ENCODE data around the gene DEFB113. TPM values are rescaled to one million over a fixed set of nuclear protein-coding genes. Genes with fewer than 3 reads are reported as not detected.

DEFB113 gene
- polyA plus RNA-seq, 4 donors: not detected

DNA sequence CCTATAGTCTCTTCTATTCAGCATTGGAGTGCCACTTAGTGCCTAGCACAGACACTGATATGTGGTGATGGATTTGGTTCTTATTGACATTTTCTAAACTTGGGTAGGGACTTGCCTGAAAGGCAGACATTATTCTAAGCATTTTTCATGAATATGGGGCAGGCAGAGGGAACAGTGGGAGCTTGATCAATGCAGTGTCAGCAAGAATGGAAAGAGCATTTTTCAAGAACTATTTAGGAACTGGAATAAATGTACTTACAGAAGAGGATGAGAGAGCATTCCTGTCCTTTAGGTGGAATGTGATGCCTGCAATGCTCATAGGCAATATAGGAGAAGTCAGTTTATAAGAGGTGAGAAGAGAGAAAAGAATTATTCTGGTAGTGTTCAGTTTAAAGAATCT lies 31.6 kb downstream of the DEFB113 start:
- no peak for DNase-seq (ENCODE audit: low read depth in 4 of 4, low spot score in 3 of 4)

- DNase-seq (ENCODE audit: low read depth in 4 of 4, low spot score in 3 of 4): no peak
Measured at GRCh38 chr6:49937017-49937416, 32.4 kb downstream of the DEFB113 start.

- DNase-seq (ENCODE audit: low read depth in 4 of 4, low spot score in 3 of 4): no peak
Measured at GRCh38 chr6:49935387-49935786, 34.0 kb downstream of the DEFB113 start.

DNA sequence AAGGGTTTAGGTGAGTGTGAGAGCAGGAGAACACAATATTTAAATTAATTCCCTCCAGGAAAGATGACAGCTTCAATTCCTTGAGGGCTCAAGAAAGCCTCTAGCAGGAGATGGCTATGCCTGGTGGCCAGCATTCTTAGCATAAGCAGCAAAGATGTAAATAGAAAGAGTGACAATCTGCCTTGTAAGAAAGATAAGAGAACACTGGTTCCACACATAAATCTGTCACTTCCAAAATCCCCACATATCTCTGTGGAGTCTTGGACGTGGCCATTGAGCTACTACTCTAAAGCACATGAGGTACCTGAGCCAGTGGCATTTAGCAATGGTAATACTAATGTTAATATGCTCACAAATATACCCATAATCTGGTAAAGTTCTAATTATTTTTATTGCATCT lies 34.7 kb downstream of the DEFB113 start:
- DNase-seq (ENCODE audit: low read depth in 4 of 4, low spot score in 3 of 4): no peak

GRCh38 chr6:49933526-49933925 lies 35.9 kb downstream of the DEFB113 start:
- DNase-seq (ENCODE audit: low read depth in 4 of 4, low spot score in 3 of 4): no peak

DNA sequence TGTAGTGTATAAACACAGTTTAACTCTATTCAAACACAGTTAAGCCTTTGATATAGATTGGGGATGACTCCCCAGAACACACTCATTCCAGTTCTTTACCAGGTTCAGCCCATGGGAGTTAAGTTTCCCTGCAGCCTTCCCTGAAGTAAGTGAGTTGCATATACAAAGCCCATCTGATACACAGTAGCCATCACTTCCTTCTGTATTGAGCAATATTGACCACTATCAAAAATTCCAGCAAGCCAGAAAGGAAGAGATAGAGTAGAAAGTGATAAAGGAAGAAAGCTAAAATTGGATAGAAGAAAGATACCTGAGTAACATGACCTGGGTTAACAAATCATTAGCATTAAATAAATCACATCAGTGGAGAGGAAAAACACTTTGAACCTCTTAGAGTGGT lies 40.1 kb downstream of the DEFB113 start:
- DNase-seq (ENCODE audit: low read depth in 4 of 4, low spot score in 3 of 4): no peak

DNA sequence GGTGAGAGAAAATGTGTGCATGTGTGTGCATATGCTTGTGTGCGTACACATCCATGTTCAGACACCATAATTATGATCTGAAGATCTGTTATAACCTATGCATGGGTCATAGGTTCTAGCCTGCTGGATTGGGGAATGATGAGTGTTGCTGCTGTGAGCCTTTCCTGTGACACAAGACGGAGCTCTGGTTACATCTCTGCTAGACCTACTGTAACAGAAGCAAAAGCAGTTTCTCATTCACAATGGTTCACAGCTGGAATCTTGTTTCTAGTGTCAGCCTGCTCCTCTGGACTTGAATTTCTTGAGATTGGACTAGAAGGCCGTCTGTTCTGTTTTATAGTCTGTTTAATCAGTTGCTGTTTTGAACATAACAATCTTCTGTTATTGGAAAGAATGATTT lies 45.6 kb downstream of the DEFB113 start:
- DNase-seq (ENCODE audit: low read depth in 4 of 4, low spot score in 3 of 4): no peak

- no peak for DNase-seq (ENCODE audit: low read depth in 4 of 4, low spot score in 3 of 4)
Measured at GRCh38 chr6:49919935-49920644, 49.3 kb downstream of the DEFB113 start.

GRCh38 chr6:49919261-49919660 lies 50.2 kb downstream of the DEFB113 start:
- no peak for DNase-seq (ENCODE audit: low read depth in 4 of 4, low spot score in 3 of 4)

GRCh38 chr6:49918787-49919186 lies 50.6 kb downstream of the DEFB113 start:
- DNase-seq (ENCODE audit: low read depth in 4 of 4, low spot score in 3 of 4): no peak

Other genes with a start within 250 kb of the DEFB113 start
- under 1 TPM; 0.10 to 0.46 (median 0.32) TPM for gene CRISP3, start 225.2 kb downstream of the DEFB113 start, polyA plus RNA-seq (ENCODE audit: insufficient read length in 4 of 4)
- gene PGK2, start 182.3 kb downstream of the DEFB113 start, polyA plus RNA-seq (ENCODE audit: insufficient read length in 4 of 4): not detected
- gene CRISP1, start 103.1 kb downstream of the DEFB113 start, polyA plus RNA-seq (ENCODE audit: insufficient read length in 4 of 4): under 1 TPM in 1 of 4 donors, not detected in 3; 0.13 TPM
- gene DEFB114, start 5.5 kb downstream of the DEFB113 start, polyA plus RNA-seq (ENCODE audit: insufficient read length in 4 of 4): not detected
- gene DEFB110, start 52.4 kb upstream of the DEFB113 start, polyA plus RNA-seq (ENCODE audit: insufficient read length in 4 of 4): not detected
- gene DEFB112, start 80.3 kb upstream of the DEFB113 start, polyA plus RNA-seq (ENCODE audit: insufficient read length in 4 of 4): not detected

Measured in left renal pelvis (tissue), 4 donors.